Uterus (tissue), 4 donors: Measurements from ENCODE around the gene PTPRN2. TPM values are rescaled to one million over a fixed set of nuclear protein-coding genes. Genes with fewer than 3 reads are reported as not detected.
"Not testable (repeated sequence)": the region's sequence is repeated elsewhere in the genome, so short reads cannot be mapped to it uniquely, and the experiment has no call there.

ENCODE experiments used
- DNase-seq, 2 donors: peaks; one replicate each; pipeline ENCODE4 v3.0.0-alpha.2; 2019 to 2020
- H3K27ac ChIP-seq, 2 donors: fragments of 200-600 bp; sonication (generic); 1 replicate in 1 of 2; 2 replicates in 1 of 2; pipeline ENCODE4 v1.5.1; 2016 to 2018
- H3K27me3 ChIP-seq, 2 donors: fragments of 200-600 bp; sonication (generic); one replicate each; pipeline ENCODE4 v1.5.1; 2018 to 2019; ENCODE audit warnings: control low read depth in 1 of 2
- H3K36me3 ChIP-seq, 2 donors: fragments of 200-600 bp; sonication (generic); one replicate each; pipeline ENCODE4 v1.5.1; 2019; ENCODE audit warnings: control low read depth in 1 of 2
- H3K4me1 ChIP-seq, 2 donors: fragments of 200-600 bp; sonication (generic); one replicate each; pipeline ENCODE4 v1.5.1; 2018 to 2019; ENCODE audit warnings: control low read depth in 1 of 2
- H3K4me3 ChIP-seq, 2 donors: fragments of 200-600 bp; sonication (generic); 1 replicate in 1 of 2; 2 replicates in 1 of 2; pipeline ENCODE4 v1.5.1; 2018 to 2019; ENCODE audit warnings: mild to moderate bottlenecking in 1 of 2
- H3K9me3 ChIP-seq, 2 donors: fragments of 200-600 bp; sonication (generic); one replicate each; pipeline ENCODE4 v1.5.1; 2019; ENCODE audit warnings: control low read depth in 1 of 2
- CTCF ChIP-seq, 4 experiments: fragments of 200-600 bp in 2 of 4; fragments of 450-650 bp in 2 of 4; sonication (generic) in 2 of 4; IDR thresholded peaks; one replicate each; pipeline ENCODE4 v1.5.1; 2016 to 2019; ENCODE audit warnings: antibody characterized with exemption in 4 of 4, mild to moderate bottlenecking in 2 of 4, moderate library complexity in 1 of 4
- POLR2A ChIP-seq, 2 donors: fragments of 450-650 bp; IDR thresholded peaks; one replicate each; pipeline ENCODE4 v1.6.1; 2016; ENCODE audit warnings: antibody characterized with exemption in 2 of 2, mild to moderate bottlenecking in 1 of 2, moderate library complexity in 1 of 2
- intact Hi-C: fragments of 100-400 bp; cut with DNase I; formaldehyde crosslinking; loops from one replicate; pipeline ENCODE4 v1.15.1; 2023; ENCODE audit warnings: low total_unique reads
- total RNA-seq, 4 donors: library from RNA; depleted of rRNA in 3 of 4; stranded (reverse); fragments of >200 nt in 3 of 4; gene quantifications; one replicate each; pipeline versions ENCODE4 v1.1.0 to v1.2.4, GENCODE V29; 2014 to 2023
- donor health status: DM: yes; HTN: yes; CAD: no.

Gene PTPRN2
- total RNA-seq, 4 donors from 2014 or later = 1.2 to 5.2 (median 2.3) TPM

- no peaks in the 10 kb centered on the region for H3K36me3 ChIP-seq
- TF ChIP-seq CTCF (IDR thresholded peaks at IDR 0.05) = no peak
- TF ChIP-seq POLR2A (IDR thresholded peaks at IDR 0.05) = no peak
- no peak overlapping the region for H3K4me3 ChIP-seq
- no peak for DNase-seq
- intact Hi-C loops = no loop called here
- H3K27me3 ChIP-seq = no peaks in the 10 kb centered on the region
- H3K27ac ChIP-seq = no peak overlapping the region
- H3K4me1 ChIP-seq = no peaks in the 10 kb centered on the region
- no peaks in the 10 kb centered on the region for H3K9me3 ChIP-seq
Measured at GRCh38 chr7:158276414-158277218, 311.0 kb downstream of the PTPRN2 start.

GRCh38 chr7:158275711-158276413 is 311.8 kb downstream of the PTPRN2 start:
- no peaks in the 10 kb centered on the region for H3K9me3 ChIP-seq
- no peak for TF ChIP-seq POLR2A (IDR thresholded peaks at IDR 0.05)
- no peak for TF ChIP-seq CTCF (IDR thresholded peaks at IDR 0.05)
- no peaks in the 10 kb centered on the region for H3K4me1 ChIP-seq
- DNase-seq = no peak
- H3K36me3 ChIP-seq = no peaks in the 10 kb centered on the region
- no peaks in the 10 kb centered on the region for H3K27me3 ChIP-seq
- intact Hi-C loops = no loop called here
- H3K27ac ChIP-seq = no peak overlapping the region
- no peak overlapping the region for H3K4me3 ChIP-seq

GRCh38 chr7:158274996-158275395 is 312.6 kb downstream of the PTPRN2 start:
- Histone ChIP-seq H3K9me3 (no peaks in the 10 kb centered on the region), H3K27ac (no peak overlapping the region), H3K4me3 (no peak overlapping the region), H3K36me3 (no peaks in the 10 kb centered on the region), H3K4me1 (no peaks in the 10 kb centered on the region), H3K27me3 (no peaks in the 10 kb centered on the region)
- intact Hi-C loops = no loop called here
- TF ChIP-seq CTCF (IDR thresholded peaks at IDR 0.05) = no peak
- no peak for TF ChIP-seq POLR2A (IDR thresholded peaks at IDR 0.05)
- no peak for DNase-seq

GRCh38 chr7:158274404-158274811 is 313.2 kb downstream of the PTPRN2 start:
- Histone ChIP-seq H3K27me3 (no peaks in the 10 kb centered on the region), H3K4me1 (no peaks in the 10 kb centered on the region), H3K4me3 (no peak overlapping the region), H3K27ac (no peak overlapping the region), H3K36me3 (no peaks in the 10 kb centered on the region), H3K9me3 (no peaks in the 10 kb centered on the region)
- TF ChIP-seq CTCF (IDR thresholded peaks at IDR 0.05) (no peak), POLR2A (IDR thresholded peaks at IDR 0.05) (no peak)
- intact Hi-C loops = no loop called here
- no peak for DNase-seq

- H3K4me3 ChIP-seq, H3K36me3 ChIP-seq, DNase-seq, H3K4me1 ChIP-seq, H3K27ac ChIP-seq, intact Hi-C loops, H3K27me3 ChIP-seq, H3K9me3 ChIP-seq: not testable (repeated sequence)
Measured at GRCh38 chr7:158273756-158274342, 313.8 kb downstream of the PTPRN2 start.
